ENCODE results near the gene RNF14.

Gene RNF14

DNA sequence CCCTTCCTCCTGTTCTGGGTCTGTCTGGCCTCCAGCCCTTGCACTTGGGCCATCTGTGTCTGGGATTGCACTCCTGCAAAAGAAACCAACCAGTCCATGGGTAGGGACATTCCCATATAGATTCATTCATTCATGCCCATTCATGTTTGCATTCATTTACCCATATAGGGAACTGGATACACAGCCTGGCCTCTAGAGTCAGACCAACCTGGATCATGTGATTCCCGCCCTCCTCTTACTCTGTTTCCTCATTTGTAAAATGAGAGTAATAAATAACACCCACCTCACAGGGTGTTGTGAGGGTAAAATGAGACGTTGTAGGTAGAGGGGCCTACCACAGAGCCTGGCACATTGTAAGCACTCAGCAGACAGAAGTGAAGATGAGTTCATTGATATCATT, 19.4 kb upstream of the RNF14 start:
- no peak for DNase-seq

DNA sequence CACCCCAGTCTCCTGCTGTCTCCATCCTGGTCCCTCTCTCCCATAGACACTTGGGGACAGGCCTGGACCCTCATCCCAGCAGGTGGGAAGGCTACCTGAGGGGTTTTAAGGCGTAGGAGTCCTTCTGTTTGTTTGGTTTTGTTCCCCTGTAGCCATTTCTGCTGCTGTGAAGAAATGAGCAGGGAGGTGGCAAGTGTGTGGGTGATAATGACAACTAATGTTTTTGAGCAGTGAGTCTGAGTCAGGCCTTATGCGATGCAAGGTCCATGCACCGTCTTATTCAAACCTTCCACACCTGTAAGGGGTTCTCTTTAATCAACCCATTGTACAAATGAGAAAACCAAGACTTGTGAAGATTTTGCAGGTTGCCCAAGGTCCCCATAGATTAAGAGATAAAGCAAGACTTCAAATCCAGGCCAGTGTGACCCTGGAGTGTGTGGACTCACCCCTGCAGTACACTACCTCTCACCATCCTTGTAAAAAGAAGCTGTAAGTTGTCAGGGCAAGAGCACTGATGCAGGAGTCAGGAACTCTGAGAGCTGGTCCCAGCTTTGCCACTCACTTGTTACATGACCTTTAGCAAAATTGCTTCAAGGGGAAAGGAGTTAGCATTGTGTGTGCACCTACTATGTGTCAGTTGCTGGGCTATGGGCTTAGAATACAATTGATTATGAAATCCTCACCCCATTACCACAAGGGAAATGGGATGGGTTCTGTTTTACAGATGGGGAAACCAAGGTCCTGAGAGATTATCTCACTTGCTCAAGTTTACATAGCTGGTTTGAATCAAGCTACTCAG, 18.5 kb upstream of the RNF14 start:
- no peak for DNase-seq

- DNase-seq, result no peak
Observed at GRCh38 chr5:141951332-141951781, 17.5 kb upstream of the RNF14 start.

GRCh38 chr5:141952020-141952419, 16.9 kb upstream of the RNF14 start:
- no peak for DNase-seq

- DNase-seq, result no peak
Observed at GRCh38 chr5:141954194-141954593, 14.7 kb upstream of the RNF14 start.

GRCh38 chr5:141957367-141957996, 11.4 kb upstream of the RNF14 start:
- no peak for DNase-seq

DNA sequence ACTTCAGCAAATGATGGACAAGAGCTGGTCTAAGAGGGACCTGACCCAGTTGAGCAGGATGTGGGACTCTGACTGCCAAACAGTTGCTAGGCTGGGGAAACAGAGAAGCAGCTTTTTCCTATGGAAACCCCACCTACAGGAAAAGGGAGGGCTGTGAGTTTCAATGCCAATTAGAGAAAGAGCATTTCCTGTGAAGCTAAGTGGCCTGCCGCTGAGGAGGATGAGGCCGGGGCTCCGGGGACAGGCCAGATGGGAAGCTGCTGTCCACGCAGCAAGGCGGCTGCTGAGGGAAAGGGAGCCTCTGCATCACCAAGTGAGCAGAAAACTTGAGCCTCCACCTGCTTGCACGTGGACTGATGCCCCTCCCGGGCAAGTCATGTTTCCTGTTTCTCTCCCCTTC, 10.8 kb upstream of the RNF14 start, which contains the start of gene PCDH12:
Gene PCDH12 (minus strand): TSS at position 90 of the 400 bp plus-strand sequence. CDS start 351 bp downstream, outside the sequence.
- DNase-seq, result no peak

- no peak for DNase-seq
Observed at GRCh38 chr5:141958546-141959172, 10.2 kb upstream of the RNF14 start.

- no peak for DNase-seq
Observed at GRCh38 chr5:141960018-141960417, 8.9 kb upstream of the RNF14 start.

- peak; percentile 80 for DNase-seq
Observed at GRCh38 chr5:141960449-141961323, 8.2 kb upstream of the RNF14 start.

GRCh38 chr5:141961466-141961865, 7.4 kb upstream of the RNF14 start:
- no peak for DNase-seq

DNA sequence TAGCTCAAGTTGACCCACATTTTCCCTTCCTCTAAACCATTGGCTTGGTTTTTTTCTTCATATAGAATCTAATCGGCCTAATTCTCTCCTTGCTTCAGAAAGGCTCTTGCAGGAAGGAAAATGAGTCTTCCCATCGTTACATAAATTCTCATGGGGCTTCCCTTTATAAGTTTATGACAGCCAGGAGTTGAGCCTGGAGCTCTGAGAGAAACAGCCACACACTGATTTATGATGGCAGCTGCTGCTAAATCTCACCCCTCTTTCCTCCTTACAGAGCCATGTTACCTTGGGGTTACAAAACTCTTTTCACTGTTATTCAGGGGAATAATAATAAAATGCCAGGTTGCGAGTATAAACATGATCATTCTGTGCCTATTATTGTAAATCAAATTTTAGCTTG, 5.2 kb upstream of the RNF14 start:
- no peak for DNase-seq

- DNase-seq, result no peak
Observed at GRCh38 chr5:141965071-141965470, 3.8 kb upstream of the RNF14 start.

DNA sequence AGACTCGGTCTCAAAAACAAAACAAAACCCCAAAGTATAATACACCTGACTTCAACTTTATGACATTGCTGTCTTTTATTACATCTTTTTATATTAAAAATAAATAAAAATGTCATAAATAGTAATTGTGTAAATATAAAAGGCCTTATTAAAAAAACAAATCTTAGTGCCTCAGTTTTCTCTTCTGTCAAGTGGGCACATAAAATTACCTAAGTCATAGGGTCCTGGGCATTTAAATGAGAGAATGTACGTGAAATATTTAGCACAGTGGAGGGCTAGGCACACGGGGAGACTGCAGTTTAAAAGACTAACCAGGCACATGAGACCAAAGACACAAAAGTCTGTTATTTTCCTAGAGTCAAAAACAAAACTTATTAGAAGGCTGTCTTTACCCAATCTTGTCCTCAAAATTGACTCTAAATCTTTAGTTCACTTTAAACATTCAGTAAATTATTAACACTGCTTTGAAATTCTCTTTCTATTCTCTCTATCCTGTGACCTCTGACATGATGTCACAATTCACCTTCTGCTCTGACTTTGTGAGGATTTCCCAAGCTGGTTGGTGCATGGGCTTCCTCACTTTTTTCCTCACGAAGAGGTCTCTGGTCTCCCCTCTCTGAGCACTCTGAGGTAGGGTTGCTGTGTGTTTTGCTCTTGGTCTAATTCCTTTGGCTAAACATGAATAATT, 2.5 kb upstream of the RNF14 start:
- no peak for DNase-seq

DNA sequence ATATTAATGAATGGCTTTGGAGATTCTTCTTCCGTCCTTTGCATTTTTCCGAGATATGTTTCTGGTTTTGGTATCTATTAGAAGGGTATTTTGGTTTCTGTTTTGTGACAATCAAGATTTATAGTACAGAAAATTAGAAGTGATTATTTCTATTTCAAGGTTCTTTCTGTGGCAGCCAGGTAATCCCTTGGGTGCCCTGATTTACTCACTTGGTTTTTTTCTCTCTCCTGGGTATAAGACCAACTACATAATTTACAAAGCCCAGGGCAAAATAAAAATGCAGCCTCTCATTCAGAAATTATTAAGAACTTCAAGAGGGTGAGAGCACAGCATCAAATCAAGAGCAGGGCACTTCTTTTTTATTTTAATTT, 2.0 kb upstream of the RNF14 start:
- DNase-seq, result no peak

DNA sequence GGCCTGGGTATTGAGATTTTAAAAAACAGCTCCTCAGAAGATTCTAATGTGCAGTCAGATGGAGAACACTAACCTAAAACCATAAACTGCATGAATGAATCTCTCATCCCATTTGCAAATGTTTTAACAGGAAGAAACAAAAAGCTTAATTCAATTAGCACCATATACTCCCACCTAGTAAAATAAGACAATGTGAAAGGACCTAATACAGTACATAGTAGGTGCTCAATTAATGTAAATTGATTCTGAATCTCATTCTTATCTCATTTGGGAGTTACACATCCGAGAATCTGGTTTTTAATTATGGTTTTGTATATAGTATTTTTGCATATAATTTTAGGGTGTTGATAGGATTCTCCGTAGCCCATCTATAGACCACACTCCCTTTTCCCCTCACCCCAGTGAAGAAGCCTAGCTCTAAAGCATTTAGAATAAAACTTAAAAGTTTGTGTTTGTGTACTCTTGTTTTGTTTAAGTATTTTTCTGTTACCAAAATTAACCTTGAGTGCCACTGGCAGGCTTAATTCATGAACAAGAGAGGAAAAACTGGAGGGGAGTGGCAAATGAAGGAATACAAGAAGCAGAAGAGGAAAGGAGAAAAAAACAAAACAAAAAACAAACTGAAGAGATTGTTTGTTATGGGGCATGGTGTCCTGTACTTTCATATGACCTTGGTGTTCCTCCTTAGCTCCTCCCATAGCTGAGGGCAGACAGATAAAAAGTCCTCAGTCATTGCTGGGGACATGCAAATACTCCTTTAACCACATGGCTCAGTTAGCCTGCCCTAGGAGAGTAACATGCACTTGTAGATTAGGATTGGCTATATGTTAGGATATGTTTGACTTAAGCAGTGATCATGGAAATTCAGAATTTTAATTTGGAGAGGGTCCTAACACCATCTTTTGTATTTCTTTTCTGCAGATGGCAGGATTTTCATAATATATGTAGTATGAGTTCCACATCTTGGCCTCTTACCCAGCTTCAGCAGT, 1.2 kb downstream of the RNF14 start:
- no peak for DNase-seq

GRCh38 chr5:141973871-141974595, 5.1 kb downstream of the RNF14 start:
- DNase-seq, result no peak

GRCh38 chr5:141976176-141976575, 7.3 kb downstream of the RNF14 start:
- no peak for DNase-seq

DNA sequence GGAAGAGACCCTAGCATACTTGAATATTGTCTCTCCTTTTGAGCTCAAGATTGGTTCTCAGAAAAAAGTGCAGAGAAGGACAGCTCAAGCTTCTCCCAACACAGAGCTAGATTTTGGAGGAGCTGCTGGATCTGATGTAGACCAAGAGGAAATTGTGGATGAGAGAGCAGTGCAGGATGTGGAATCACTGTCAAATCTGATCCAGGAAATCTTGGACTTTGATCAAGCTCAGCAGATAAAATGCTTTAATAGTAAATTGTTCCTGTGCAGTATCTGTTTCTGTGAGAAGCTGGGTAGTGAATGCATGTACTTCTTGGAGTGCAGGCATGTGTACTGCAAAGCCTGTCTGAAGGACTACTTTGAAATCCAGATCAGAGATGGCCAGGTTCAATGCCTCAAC, 9.5 kb downstream of the RNF14 start:
- DNase-seq, result no peak

GRCh38 chr5:141982626-141983025, 13.7 kb downstream of the RNF14 start:
- no peak for DNase-seq

All from KG1 (cell line).